GM18873 (cell line): ENCODE data around the gene MTHFD1L.

Experiments
- ATAC-seq: cut with Tn5 transposase; IDR thresholded peaks from one replicate; pipeline ENCODE4 v1.9.1; 2021; ENCODE audit warnings: mild to moderate bottlenecking, moderate library complexity, moderate number of reproducible peaks; ENCODE audit not compliant: unreplicated experiment, low FRiP score

The MTHFD1L gene

GRCh38 chr6:150865043-150865405 lies 478 bp upstream of the MTHFD1L start:
- ATAC-seq, result no peak

GRCh38 chr6:150866147-150866990 lies 867 bp downstream of the MTHFD1L start:
- ATAC-seq, result peak; percentile 57

- ATAC-seq, result no peak
These were observed 1.5 kb downstream of the MTHFD1L start for GRCh38 chr6:150866991-150867501.

DNA sequence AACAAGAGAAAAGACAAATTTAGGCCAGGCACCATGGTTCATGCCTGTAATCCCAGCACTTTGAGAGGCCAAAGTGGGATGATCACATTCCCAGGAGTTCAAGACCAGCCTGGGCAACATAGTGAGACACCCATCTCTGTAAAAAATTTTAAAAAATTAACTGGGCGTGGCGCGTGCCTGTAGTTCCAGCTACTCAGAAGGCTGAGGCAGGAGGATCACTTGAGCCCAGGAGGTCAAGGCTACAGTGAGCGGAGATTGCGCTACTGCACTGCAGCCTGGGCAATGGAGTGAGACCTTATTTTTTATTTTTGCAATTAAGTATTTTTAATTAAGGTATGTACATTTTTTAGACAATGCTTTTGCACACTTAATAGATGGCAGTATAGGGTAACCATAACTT lies 3.3 kb downstream of the MTHFD1L start:
- ATAC-seq, result no peak

DNA sequence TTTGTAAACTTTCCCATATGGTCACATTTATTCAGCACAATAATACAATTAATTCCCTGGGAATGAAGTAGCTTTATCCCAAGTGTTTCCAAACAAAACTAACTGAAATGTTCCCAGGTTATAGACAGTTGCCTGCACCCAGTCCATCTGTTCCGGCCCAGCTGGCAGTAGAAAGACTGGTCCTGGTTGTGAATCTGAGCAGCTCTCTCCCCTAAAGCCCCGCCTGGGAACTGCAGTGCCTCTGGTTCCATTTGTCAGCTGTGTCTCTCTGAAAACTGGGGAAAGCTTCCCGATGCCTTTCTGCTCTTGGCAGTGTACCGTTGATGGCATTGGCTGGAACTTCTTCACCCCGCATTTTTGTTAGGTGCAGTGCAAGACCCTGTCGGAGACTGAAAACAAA lies 8.7 kb downstream of the MTHFD1L start:
- ATAC-seq, result no peak

DNA sequence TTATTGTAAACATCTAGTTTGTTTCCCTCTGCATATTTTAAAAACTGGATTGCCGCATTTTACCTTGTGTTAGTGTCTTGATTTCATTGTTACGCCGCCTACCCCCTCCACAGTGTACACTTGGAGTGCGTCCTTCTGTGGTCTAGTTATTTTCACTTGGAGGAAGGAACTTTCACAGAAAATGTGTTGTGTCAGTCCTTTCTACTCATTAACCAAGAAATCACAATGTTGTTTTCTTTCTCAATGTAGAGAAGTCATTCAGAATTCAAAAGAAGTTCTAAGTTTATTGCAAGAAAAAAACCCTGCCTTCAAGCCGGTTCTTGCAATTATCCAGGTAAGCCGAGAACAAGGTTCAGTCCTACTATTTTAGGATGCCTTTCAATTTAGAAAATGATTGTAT lies 10.3 kb downstream of the MTHFD1L start:
- ATAC-seq, result no peak

DNA sequence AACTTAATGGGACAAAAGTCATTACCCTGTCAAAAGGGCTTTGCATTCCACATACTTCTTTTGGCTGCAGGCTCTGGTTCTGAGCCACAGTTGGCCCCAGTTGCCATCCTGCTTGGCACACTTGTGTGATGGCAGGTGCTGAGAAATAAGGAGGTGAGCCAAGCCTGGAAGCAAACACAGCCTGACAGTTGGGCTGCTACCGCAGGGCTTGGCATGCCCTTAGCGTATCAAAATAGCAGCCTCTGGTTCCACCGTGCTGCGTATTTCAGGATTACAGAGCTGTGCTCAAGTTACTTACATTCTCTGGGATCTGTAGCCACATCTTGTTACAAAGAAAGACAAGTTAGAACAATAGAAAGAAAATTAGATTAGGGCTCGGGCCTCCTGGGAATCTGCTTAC lies 11.1 kb downstream of the MTHFD1L start:
- ATAC-seq, result no peak

GRCh38 chr6:150877928-150878327 lies 12.4 kb downstream of the MTHFD1L start:
- no peak for ATAC-seq

- no peak for ATAC-seq
These were observed 13.1 kb downstream of the MTHFD1L start for GRCh38 chr6:150878347-150879213.

DNA sequence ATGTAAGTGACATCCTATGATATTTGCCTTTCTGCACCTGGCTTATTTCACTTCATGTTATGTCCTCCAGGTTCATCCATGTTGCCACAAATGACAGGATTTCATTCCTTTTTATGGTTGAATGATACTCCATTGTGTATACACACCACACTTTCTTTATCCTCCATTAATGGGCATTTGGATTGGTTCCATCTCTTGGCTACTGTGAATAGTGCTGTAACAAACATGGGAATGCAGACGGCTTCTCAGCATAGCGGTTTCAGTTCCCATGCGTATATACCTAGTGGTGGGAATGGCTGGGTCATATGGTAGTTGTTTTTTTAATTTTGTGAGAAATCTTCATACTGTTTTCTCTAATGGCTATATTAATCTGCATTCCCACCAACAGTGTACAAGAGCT lies 14.8 kb downstream of the MTHFD1L start:
- ATAC-seq, result no peak

DNA sequence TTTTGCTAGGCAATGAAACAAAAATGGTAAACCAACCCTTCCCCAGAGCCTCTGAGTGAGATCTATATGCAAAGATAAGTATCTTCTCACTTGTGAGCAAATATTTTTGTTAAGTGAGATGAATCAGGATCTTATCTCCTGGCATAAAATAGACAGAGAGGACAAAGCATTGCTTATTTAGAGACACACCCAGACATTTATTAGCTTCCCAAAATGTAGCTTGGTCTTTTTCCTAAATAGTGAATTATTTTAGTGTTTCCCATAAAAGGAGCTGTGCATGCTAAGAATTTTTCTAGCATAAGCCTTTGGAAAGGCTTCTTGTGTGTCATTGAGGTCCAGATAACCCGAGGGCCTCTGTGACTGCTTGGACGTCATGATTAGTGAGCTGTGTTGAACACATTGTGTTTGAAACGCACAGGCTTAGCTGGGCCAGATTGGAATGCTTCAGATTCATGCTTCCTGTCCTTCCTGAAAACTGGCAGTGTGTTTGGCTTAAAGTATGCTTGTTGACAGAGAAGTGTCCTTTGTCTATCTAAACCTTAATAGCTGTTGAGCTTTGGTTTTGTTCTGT lies 16.5 kb downstream of the MTHFD1L start:
- ATAC-seq, result no peak

GRCh38 chr6:150883521-150883920 lies 18.0 kb downstream of the MTHFD1L start:
- ATAC-seq, result no peak

- ATAC-seq, result no peak
These were observed 20.7 kb downstream of the MTHFD1L start for GRCh38 chr6:150886155-150886554.

DNA sequence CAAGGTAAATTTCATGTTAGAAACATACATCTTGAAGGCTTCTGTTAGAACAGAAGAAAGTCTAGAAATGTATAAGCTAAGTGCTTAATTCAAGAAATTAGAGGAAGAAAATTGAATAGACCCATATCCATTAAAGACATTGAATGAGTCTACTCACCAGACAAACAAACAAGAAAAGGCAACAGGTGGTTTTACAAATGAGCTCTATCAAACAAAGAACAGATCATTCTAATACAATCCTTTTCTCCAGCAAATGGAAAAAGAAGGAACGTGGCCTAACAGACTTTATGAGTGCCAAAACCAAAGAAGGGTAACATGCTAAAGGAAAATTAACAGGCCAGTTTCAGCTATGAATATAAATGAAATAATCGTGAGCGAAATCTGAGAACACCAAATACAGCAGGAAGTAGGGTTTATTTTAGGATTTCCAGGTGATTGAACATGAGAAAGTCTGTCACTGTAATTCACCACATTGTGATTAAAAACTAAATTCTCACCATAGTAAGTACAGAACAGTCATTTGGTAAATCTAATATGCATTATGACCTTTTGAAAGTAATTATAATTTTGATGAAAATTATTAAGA lies 22.6 kb downstream of the MTHFD1L start:
- ATAC-seq, result no peak

- no peak for ATAC-seq
These were observed 24.8 kb downstream of the MTHFD1L start for GRCh38 chr6:150890346-150890745.

- no peak for ATAC-seq
These were observed 26.5 kb downstream of the MTHFD1L start for GRCh38 chr6:150891888-150892485.

DNA sequence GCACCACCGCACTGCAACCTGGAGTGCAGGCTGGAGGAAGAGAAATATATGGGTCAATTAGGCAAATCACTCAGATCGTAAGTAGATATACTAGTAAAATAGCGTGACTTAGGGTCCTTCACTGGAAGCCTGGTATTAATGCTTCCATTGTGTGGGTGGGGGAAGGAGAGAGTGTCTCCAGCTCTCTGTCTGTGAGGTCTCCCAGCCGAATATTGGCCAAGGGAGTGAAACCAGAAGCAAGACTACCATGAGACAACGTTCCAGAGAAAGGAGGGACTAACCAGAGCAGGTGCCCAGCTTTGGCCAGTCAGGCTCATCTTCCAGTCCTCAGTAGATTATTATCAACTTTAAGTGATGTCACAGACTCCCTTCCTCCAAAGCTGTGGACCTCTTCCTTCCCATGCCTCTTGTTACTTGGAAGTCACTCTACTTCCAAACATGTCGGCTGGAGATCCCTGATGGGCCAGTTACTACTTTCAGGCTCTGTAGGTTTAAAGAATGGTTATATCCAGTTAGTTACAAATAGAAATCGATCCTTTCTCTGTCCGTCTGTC lies 28.8 kb downstream of the MTHFD1L start:
- no peak for ATAC-seq

DNA sequence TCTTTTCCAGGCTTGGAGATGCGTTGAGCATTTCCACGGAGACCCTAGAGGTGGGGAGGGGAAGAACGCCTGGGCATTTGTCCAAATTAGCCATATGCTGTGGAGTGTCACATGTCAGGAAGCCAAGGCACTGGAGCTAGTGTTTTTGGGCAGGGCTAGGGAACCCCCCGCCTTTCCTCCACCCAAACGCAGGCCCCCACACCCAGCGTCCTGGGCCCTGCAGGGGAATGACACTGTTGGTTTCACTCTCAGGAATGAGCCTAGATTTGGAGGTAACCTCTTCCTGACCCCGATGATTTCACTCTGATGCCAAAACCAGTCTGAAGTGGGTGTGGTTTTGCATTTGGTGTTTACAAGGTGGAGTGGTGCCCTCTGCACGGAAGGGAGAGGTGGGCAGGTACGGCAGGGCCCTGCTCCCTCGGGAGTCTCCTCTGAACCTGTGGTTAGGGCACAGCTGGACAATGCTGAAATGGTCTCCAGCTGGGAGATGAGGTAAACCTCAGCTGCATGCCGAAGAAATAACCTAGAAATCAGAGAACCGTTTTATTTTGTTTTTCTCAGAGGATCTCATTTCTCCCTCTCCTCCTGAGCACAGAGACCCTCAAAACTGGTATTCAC lies 29.5 kb downstream of the MTHFD1L start:
- ATAC-seq, result no peak

- no peak for ATAC-seq
These were observed 30.6 kb downstream of the MTHFD1L start for GRCh38 chr6:150895928-150896632.
